Fibroblast of skin of left biceps (primary cell): Measurements from ENCODE around the gene CCND2.

Experiments used
- DNase-seq, 2 experiments: peaks; one replicate each; pipeline ENCODE4 v3.0.0-alpha.2; 2013; ENCODE audit warnings: low read depth in 2 of 2

Gene CCND2

DNA sequence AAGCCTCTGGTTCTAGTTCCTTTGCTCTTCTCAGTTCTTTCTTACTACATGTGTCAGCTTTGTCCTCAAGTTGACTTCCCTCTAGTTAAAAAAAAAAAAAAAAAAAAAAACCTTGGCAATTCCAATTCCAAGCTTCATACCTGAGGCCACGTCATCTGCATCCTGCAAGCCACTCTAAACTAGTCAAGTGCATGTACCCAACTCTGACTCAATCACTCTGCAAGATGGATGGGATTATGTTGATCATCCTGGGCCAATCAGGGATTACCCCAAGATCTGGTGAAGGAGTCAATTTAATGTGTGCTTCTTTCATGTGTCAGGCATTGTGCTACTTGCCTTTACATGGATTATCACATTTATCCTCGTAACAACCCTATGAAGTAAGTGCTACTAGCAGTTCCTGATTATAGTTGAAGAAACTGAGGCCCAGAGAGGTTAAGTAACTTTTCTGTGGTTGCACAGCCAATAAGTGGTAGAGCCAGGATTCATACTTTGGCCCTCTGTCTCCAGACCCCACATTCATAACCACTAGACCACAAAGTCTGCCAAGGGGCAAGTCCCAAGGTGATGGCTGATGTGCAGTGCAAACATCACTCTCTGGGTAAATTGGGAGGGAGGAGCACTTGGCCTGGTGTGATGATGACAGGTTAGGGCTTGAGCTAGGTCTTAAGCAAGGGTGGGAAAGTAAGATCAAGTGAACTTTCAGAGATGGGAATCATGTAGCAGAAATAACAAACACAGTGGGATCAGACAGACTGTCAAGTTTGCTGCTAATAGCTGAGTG, 17.3 kb upstream of the CCND2 start:
- DNase-seq = no peak

- DNase-seq = no peak
Observed at GRCh38 chr12:4257442-4257841, 16.1 kb upstream of the CCND2 start.

- no peak for DNase-seq
Observed at GRCh38 chr12:4259099-4259498, 14.5 kb upstream of the CCND2 start.

GRCh38 chr12:4261655-4262054, 11.9 kb upstream of the CCND2 start:
- DNase-seq = no peak

DNA sequence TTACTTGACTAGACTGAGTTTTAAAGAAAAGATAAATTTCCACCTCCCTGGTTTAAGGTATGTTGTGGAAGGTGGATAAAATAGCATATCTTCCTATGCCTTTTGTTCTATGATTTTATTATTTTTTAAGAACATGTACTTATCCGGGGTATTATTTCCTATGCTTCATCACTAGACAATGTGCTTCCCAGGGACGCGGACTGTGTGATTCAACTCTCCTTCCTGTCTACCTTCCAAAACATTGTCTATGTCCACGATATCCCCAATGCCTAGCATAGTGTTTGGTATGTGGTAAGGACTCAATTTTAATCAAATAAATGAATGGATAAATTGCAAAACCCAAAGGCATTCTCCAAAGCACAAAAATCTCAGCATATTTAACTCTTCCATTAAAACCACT, 8.3 kb upstream of the CCND2 start:
- no peak for DNase-seq

- no peak for DNase-seq
Observed at GRCh38 chr12:4266990-4267389, 6.6 kb upstream of the CCND2 start.

DNA sequence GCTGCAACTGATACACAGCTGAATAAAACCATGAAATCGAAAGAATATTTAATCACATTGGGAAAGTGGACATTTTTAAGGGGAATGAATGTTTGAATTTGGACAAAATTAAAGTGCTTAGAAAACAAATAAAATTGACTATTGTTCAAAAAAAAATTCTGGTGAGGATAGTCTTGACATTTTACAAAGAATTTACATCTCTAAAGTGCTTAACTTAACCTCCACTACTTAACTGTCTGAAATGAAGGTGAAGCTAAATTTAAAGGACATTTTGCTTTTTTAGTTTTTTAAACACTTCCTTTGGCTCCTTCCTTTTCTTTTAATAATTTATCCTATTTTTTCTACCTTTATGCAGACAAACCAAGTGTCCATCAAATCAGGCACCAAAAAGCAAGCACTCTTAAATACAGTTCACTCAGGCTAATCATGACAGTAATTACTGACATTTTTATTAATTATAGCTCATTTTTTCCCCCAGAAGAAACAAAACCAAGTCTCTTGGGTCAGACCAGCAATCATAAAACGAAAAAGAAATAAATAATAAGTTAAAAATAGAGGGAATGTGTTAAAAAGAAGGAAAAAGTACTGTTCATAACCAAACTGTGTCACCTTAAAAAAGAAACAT, 5.7 kb upstream of the CCND2 start:
- DNase-seq = no peak

GRCh38 chr12:4268329-4269181, 5.0 kb upstream of the CCND2 start:
- DNase-seq = no peak

DNA sequence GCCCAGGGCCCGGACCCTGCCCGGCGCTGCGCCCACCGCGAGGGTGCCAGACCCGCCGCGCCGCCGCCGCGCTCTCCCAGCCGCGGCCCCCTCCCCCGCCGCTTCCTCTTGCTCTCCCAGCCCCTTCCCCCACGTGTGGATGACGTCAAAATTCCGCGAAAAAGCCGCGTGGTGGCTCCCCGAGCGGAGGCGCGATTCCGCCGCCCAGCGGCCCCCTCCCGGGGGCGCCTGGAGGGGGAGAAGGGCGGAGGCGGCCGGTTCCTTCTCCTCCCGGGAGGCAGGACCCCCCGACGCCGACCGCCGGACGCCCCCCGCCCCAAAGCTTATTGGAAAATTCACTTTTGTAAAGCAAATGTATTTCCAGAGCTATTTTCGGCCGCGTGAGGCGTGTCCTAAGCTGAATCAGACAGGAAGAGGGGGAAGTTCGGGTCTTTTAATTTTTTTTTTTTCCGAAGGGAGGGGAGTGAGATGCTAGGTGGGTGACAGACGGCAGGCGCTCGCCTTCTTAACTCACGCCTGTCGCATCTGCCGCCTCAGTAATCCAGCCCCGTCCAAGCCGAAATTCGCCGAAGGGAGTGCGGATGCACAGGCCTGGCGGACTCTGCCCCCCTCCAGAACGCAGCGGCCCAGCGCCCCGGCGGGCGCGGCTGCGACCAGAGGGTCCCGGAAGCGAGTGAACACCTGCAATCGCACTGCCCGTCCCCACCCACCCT, 4.1 kb upstream of the CCND2 start:
- DNase-seq = peak; percentile 31 to 46

DNA sequence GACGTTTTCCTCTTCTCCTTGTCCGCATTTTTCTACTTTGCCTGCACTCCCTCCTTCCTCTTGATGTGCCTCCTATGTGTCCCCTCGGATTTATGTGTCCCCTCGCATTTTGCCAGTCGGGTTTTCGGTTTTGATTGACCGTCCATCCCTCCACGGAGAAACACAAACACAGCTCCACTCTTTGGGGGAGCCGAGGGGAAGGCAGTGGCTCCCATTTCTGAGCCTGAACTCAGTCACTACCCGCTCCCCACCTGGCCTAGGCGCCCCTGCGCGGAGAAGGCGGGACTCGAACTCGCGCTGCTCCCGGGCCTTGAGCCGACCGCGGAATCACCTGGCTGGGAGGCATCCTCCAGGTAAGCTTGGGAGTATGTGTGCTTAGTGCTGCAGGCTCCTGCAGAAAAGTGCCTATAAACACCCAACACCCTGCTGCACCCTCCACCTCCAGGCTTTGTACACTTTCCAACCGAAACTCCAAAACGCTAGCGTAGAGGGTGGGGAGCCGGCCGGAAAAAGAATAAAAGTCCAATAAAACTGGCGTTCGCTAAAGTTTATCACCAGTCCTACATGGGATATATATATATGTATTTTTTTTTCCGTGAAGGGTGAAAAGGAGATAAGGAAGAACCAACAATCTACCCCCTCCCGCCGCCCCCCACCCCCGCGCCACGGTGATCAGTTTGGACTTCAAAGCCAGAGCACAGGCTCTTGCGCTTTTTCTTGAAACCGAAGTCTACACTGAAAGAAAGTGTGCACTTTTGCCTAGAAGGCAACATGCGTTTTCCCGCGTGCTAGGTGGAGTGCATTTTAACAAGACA, 3.3 kb upstream of the CCND2 start:
- no peak for DNase-seq

DNA sequence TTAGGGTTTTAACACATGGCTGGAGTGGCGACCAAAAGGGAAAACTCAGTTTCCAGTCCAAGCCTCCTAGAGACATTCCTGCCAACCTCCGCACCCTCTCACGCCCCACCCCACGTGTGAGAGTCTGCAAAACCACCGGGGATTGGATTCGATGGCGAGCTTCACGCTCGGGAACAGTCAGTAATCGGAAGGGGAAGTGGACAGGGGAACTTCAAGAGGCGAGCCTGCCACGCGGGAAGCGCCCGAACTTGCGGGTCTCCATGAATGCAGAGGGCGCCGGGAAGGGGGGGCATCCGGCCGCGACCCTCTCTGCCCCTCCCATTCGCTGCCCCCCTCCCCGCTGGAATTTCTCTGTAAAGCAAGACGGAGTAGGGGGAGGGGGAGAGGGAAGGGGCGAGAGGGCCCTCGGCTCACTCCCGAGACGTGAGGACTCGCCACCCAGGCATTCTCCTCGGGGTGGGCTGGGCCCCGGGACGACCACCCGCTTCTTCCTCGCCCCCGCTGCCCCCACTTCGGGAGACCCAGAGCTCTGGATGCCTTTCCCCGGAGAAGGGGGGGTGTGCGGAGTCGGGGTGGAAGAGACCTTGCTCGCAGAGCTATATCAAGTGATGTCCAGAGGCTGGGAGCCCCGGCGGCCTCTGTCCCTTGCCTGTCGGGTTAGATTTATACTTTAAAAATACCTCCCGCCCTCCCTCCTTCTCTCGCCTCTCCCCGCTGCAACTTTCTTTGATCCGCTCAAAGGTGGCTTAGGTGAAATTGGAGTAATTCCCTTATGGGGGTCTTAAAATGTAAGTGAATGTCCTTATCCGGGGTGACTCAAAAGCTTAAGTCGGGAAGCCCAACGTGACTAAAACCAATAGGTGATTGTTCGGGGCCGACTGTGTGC, 2.5 kb upstream of the CCND2 start:
- no peak for DNase-seq

GRCh38 chr12:4271717-4272423, 1.7 kb upstream of the CCND2 start:
- DNase-seq = no peak

- DNase-seq = no peak
Observed at GRCh38 chr12:4272424-4273272, 914 bp upstream of the CCND2 start.

- DNase-seq = no peak
Observed at GRCh38 chr12:4273273-4273651, 300 bp upstream of the CCND2 start.

DNA sequence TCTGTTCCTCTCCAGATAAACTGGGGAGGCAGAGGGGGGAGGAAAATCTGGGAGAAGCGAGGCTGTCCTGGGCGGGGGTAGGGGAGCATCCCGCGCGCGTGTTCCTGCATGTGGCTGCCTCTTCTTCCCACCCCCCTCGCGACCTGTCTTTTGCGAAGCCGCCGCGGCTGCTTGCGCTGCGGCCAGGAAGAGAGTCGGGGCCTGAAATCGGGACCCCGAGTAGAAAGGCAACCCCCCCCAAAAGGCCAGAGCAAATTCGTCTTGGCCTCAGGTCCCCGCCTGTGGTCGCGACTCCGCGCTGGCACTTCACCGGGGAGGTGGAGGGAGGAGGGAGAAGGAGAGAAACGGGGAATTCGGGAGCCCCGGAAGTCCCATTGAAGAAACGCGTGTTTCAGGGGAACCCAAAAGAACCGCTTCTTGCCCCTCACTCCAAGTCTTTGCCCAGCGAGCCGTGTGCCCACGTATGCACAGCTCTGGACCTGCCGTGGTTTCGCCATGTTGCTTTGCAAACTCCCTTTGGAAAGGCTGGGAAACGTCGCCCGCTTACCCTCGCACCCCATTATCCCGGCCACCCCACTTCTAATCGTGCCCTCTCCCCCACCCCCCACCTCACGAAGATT, 944 bp downstream of the CCND2 start:
- no peak for DNase-seq

- DNase-seq = no peak
Observed at GRCh38 chr12:4275016-4275869, 1.7 kb downstream of the CCND2 start.

- DNase-seq = no peak
Observed at GRCh38 chr12:4275870-4276301, 2.3 kb downstream of the CCND2 start.
